Measurements from ENCODE around the gene TFAP2E.

DNA sequence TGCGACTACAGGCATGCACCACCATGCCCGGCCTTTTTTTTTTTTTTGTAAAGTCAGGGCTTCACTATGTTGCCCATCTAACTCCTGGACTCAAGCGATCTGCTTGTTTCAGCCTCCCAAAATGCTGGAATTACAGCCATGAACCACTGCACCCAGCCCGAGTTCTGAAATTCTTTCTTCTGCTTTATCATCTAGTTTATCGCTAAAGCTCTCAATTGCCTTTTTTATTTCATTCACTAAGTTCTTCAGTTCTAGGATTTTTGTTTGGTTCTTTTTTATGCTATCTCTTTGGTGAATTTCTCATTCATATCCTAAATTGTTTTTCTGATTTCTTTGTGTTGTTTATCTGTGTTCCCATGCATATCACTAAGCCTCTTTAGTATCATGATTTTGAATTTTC lies 42.9 kb upstream of the TFAP2E start:
- TF ChIP-seq, protein P1, sequence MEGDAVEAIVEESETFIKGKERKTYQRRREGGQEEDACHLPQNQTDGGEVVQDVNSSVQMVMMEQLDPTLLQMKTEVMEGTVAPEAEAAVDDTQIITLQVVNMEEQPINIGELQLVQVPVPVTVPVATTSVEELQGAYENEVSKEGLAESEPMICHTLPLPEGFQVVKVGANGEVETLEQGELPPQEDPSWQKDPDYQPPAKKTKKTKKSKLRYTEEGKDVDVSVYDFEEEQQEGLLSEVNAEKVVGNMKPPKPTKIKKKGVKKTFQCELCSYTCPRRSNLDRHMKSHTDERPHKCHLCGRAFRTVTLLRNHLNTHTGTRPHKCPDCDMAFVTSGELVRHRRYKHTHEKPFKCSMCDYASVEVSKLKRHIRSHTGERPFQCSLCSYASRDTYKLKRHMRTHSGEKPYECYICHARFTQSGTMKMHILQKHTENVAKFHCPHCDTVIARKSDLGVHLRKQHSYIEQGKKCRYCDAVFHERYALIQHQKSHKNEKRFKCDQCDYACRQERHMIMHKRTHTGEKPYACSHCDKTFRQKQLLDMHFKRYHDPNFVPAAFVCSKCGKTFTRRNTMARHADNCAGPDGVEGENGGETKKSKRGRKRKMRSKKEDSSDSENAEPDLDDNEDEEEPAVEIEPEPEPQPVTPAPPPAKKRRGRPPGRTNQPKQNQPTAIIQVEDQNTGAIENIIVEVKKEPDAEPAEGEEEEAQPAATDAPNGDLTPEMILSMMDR (IDR thresholded peaks at IDR 0.05; ENCODE audit: low read depth, low read length), result no peak
- no peak for TF ChIP-seq POLR2A (IDR thresholded peaks at IDR 0.05; ENCODE audit: extremely low read depth, insufficient read length)

Data from NB4 (cell line).